Stimulated activated CD4-positive, alpha-beta T cell treated with anti-CD3 and anti-CD28 coated beads, Interleukin-15, amount 100 ng/mL, for 48 hours (primary cell): Measurements from ENCODE around the gene GNB5.
"Not testable (repeated sequence)": the region's sequence is repeated elsewhere in the genome, so short reads cannot be mapped to it uniquely, and the experiment has no call there.

ENCODE experiments used
- DNase-seq, 2 donors: peaks; one replicate each; pipeline ENCODE4 v3.0.0-alpha.2; 2020; ENCODE audit warnings: low read depth in 2 of 2

Gene GNB5

DNA sequence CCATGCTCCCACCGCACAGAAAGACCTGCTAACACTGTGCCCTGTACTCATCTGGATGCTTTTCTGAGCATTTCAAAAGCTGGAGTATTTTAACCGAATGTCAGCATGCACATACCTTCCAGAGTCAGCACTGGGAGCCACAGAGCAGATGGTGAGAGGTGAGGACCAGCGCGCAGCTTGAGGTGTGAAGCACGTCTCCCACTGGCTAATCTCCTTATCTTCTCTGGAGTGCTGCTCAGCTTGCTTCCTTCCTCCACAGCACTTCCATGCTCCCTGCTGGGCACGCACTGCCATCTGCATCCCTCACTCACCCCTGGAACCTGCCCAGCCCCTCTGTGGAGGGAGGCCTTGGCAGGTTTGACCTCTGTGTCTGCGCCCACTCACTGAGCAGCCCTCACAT is at the start of gene GNB5:
Gene GNB5 (minus strand): TSS at position 186 of the 400 bp plus-strand sequence. CDS start 6,716 bp downstream, outside the sequence.
- no peak for DNase-seq

DNA sequence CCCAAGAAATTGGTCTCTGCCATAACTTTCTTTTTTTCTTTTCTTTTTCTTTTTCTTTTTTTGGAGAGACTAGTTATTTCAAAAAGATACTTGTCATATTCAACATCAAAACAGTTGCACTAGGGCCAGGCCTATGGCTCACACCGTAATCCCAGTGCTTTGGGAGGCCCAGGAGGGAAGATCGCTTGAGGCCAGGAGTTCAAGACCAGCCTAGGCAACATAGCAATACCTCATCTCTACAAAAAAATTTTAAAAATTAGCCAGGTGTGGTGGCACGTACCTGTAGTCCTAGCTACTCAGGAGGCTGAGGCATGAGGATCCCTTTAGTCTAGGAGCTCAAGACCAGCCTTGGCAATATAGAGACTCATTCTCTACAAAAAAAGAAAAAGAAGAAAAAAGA is 49.0 kb upstream of the GNB5 start:
- no peak for DNase-seq

- DNase-seq: not testable (repeated sequence)
These were observed 47.9 kb upstream of the GNB5 start for GRCh38 chr15:52238989-52239525.

GRCh38 chr15:52238149-52238548 is 47.0 kb upstream of the GNB5 start:
- DNase-seq: no peak

DNA sequence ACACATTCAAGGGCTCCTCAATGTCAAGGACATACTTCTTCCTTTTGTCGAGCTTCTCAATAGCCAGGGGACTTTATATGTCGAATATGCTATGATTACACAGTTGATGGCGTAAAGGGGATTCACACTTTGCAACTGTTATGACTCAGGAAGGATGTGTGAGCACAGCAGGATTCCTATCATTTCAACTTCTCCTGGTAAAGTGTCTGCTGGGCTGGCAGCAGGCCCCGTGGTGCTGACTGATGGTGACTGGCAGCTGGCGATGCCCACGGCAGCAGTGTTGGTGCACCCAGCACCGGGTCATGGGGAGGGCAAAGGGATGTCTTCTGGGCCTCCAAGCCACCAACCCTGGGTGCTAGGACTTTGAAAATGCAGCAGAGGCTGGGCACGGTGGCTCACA is 44.8 kb upstream of the GNB5 start:
- no peak for DNase-seq

DNA sequence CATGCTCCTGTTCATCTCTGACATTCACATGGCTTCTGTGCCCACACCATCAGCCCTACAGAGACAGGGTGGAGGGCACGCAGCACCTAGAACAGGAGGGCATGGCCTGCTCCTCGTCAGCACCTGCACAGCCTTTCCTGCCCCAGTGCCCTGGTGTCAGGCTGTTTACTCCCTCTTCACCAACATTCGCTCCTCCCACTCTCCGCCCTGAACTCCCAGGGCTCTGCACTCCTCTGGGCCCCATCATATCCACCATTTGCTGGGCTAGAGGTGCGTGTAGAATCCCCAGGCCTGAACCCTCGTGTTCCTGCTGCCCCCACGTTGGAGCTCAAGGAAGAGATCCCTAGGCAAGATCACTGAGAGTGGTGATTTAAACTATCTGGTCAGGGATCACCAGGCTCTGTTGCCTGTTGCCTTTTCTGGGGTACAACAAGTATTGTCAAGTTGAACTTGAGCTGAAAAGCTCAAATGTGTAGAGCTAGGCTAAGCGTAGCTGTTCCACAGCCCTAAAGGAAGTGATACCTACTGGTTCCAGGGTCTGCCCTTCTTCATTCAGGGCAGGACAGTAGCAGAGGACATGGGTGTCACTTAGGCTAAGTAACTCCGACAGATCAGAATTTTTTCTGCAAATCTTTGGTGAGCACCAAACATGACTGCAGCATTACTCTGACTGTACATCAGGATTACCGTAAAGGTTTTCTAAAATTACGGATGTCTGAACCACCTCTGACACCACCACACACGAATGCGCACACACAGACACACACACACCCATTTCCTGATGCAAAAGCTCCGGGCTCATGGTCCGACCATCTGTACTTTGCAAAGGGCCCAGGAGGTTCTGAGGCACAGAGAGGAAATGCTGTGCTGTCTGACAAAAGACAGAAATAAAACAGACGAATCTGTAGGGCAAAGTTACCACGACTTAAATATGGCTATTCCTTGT is 43.7 kb upstream of the GNB5 start:
- DNase-seq: peak in 1 of 2 donors; percentile 32

DNA sequence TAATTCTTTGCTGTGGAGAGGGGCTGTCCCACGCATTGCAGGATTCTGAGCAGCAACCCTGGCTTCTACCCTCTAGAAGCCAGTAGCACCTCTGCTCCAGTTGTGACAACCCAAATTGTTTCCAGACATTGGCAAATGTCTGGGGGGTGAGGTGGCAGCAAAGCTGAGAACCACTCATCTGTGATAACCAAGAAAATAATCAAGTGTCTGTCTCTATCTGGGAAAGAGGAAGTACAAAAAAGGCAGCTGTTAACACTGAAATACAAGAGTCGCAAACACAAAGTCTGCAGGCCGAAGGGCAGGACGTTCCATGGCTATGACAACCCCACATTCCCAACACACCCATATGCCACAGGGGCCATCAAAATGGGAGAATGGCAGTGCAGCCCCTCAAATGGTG is 42.2 kb upstream of the GNB5 start:
- DNase-seq: no peak

- no peak for DNase-seq
These were observed 41.1 kb upstream of the GNB5 start for GRCh38 chr15:52232327-52232726.

DNA sequence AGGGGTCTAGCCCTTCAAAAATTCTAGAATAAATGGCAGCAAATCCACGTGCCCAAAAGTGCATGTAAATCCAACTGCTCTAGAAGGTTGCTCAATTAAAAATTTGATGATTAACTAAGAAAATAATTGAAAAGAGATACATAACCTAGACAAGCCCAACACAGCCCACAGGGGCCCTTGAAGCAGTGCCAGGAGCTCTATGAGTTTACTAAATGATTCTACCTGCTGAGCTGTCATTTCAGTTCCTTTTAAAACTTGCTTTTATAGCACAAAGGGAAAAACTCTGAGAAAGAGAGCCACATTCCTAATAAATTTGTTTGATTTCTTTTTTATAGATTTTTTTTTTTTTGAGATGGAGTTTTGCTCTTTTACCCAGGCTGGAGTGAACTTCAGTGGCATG is 38.9 kb upstream of the GNB5 start:
- DNase-seq: no peak

- DNase-seq: no peak
These were observed 37.7 kb upstream of the GNB5 start for GRCh38 chr15:52228921-52229320.

DNA sequence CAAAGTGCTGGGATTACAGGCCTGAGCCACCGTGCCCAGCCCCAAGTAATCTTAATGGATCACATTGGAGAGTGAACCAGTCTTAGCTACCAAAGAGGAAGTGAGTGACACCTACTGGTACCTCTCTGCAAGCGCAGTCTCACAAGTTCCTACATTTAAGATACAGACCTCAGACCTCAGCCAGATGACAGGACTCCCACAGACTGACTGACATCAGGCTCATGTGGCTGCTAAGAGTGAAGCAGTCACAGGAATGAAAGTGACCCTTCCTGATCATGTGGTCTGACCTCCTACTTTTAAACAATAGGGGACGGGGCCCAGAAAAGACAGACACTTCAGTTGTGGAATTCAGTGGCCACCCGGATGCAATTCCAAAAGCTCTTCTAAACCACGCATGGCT is 36.3 kb upstream of the GNB5 start:
- peak; percentile 56 to 63 for DNase-seq

DNA sequence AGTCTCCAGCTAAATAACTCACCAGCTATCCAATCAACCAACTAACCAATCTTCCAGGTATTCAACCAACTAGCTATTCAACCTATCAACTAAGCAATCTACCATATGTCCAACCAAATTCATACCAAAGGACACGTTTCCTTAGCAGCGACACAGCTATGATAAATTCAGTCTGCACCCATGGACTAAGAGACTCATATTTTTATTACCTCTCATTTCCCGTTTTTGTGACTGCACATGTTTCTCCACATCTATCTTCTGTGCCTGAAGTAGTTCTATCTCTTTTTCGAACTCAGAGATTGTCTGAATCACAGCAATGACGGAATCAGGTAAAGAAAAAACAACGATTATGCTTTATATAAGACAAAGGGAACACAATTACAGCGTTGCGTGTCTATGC is 34.0 kb upstream of the GNB5 start:
- DNase-seq: no peak

DNA sequence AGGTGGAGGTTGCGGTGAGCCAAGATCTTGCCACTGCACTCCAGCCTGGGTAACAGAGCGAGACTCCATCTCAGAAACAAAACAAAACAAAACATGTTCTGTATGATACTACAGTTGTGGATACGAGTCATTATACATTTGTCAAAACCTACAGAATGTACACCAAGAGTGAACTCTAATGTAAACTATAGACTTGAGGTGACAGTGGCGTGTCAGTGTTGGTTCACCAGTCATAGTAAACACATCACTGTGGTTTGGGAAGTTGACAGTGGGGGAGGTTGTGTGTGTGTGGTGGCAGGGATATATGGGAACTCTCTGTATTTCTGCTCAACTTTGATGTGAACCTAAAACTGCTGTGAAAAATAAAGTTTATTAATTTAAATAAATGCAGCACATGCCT is 33.0 kb upstream of the GNB5 start:
- DNase-seq: no peak

- DNase-seq: no peak
These were observed 30.5 kb upstream of the GNB5 start for GRCh38 chr15:52221730-52222129.

- no peak for DNase-seq
These were observed 29.9 kb upstream of the GNB5 start for GRCh38 chr15:52220937-52221660.

- no peak for DNase-seq
These were observed 29.1 kb upstream of the GNB5 start for GRCh38 chr15:52220251-52220650.

DNA sequence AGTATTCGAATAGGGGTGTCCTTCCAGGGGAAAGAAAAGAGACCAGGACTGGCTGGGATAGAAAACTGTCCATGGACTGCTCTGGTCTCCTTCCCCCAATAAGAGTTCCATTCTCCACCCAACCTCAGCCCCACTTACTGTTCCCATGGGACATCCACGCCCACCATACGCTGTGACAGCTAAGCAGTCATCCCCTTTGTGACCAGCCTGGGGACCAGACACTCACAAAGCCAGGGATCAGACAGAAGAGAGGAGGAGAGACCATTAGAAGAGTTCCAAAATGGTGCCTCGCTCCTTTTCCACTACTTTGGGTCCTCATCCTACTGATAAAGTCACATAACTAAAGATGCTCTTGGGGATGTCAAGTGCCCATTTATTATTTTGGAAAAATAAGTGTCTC is 27.6 kb upstream of the GNB5 start:
- DNase-seq: no peak

DNA sequence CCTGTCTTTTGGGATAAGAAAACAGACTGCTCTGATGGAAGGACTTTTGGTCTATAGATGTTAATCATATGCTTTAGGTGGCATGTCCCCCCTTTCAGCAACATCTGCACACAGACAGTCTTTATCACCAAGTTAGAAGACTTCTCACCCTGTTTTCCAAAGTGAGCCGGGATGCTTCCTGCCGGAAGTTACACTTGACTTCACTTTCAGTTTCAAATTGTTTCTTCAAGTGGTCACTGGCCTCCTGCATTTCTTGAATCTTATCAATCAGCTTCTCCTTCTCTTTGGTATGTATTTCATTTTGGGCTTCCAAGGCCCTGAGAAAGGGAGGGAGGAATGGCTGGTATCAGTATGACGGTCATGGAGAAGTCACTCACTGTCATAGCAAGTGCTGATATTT is 27.2 kb upstream of the GNB5 start:
- no peak for DNase-seq

DNA sequence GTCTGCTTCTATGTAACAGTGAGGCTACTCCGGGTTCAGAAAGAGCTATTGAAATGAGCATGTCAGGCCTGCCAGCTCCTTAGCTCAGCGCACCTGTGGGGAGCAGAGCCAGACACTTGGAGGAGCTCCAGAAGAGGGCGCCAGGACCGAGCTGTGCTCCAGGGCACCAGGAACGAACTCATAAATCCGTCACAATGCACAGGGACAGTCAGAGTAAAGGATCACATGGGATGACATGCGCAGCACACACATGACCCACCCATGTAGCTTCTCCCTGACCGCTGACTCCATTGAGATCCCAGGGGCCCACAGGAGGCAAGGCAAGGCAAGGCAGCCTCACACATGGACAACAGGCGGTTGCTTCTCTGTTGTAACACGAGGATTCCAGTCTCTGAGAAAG is 26.0 kb upstream of the GNB5 start:
- DNase-seq: no peak

DNA sequence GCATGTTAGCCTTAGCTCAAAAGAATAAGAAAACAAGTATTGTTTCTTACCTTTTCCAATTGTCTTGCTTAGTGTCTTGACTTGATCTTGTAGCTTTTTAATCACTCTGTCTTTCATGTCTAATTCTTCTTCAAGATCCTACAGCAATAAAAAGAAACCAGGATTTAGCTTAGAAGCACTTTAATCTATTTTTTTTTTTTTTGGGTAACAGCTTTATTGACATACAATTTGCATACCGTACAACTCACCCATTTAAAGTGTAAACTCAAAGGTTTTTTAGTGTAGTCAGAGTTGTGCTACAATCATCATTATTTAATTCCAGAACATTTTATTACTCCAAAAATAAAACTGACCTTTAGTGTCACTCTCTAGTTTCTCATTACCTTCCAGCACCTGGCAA is 23.4 kb upstream of the GNB5 start:
- no peak for DNase-seq

- DNase-seq: no peak
These were observed 22.0 kb upstream of the GNB5 start for GRCh38 chr15:52213206-52213605.

DNA sequence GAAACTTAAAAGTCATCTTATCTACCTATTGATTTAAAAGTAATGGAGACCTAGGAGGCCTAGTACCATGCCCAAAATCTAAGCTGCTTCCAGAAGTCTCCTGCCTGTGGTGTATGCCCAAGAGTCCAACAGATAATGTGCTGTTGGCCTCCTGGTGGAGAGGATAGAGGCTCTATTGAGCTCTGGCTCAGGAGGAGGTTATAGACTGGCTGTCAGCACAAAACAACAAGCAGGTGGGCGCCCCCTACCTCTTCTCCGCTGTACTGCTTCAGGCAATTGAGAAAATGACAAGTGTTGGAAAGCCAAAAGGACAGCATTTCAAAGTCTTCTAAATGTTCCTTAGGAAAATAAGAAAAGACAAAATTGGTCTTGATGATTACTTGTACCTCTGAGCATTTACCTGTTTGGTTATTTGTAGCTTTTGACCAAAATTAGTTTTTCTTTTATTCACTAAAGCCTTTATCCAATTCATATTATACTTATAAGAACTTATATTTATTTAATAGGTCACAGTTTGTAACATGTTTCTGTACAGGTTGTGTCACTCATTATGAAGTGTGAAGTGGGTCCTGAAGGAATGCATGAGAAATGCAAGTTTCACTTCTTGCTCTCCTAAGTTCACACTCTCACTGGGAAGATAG is 17.2 kb upstream of the GNB5 start:
- DNase-seq: peak; percentile 43 to 65
